GM10248 (cell line): Measurements from ENCODE around the gene PUSL1.

ENCODE experiments used
- CTCF ChIA-PET: fragments of 300-600 bp; sonication (Branson Sonifier 250); formaldehyde crosslinking; extraction: SDS; loops from one replicate; lab custom pipeline; 2021; ENCODE audit warnings: antibody characterized with exemption; lab: Yijun Ruan, JAX
- POLR2A ChIA-PET: fragments of 350-650 bp; sonication (Branson Sonifier 250); formaldehyde crosslinking; extraction: SDS; loops from one replicate; lab custom pipeline; 2020; ENCODE audit warnings: antibody characterized with exemption; lab: Yijun Ruan, JAX
- DNase-seq: peaks from one replicate; pipeline ENCODE4 v3.0.0; 2012; ENCODE audit errors: extremely low spot score
- CTCF ChIP-seq: IDR thresholded peaks from 2 replicates; pipeline ENCODE4 v1.5.1; 2012; ENCODE audit warnings: mild to moderate bottlenecking, low read depth; ENCODE audit errors: extremely low read depth, missing control alignments, control extremely low read depth

PUSL1 gene

DNA sequence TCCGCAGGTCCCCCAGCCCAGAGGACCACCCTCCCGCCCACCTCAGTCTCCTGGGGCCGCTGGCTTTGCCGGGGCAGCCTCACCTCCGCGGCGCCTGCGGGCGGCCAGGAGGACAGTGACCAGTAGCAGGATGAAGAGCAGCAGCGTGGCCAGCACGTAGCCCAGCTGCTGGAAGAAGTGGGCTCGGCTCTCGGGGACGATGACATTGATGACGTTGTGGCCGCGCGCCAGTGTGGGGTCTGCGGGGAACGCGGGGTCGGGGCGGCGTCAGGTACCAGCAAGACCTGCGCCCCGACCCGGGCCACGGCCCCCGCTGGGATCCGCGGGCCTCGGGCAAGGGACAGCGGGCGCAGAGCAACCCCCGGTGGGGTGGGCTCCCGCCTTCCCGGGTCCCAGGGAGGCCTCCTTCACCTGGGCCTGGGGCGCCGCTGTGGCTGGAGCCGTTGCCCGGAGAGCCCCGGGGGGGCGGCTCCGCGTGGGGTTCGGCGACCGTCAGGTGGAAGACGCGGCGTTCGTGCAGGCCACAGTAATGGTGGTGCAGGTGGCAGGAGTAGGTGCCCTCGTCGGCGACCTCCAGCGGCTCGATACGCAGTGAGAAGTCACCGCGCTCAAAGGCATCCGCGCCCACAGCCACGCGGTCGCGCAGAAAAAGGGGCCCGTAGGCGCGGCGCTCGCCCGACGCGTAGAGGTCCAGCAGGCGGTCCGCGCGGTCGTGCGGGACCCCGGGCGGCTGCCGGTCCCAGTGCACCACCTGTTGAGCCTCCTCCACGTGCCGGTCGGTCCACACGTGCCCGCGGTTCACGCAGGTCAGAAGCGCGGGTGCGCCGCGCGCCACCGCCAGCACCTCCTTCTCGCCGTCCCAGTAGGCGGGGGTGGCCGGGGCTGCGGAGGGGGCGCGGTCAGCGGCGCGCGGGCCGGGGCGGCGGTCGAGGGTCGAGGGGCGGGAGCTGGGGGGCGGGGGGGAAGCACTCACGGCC lies 46.2 kb downstream of the PUSL1 start:
- CTCF ChIA-PET, result interaction anchor here (3.1 kb wide), 1 partner anchor 16 kb away, joined by 29 read pairs; no protein-coding TSS in a partner anchor
- POLR2A ChIA-PET, result no interaction called here
- TF ChIP-seq CTCF, result no peak
- no peak for DNase-seq

DNA sequence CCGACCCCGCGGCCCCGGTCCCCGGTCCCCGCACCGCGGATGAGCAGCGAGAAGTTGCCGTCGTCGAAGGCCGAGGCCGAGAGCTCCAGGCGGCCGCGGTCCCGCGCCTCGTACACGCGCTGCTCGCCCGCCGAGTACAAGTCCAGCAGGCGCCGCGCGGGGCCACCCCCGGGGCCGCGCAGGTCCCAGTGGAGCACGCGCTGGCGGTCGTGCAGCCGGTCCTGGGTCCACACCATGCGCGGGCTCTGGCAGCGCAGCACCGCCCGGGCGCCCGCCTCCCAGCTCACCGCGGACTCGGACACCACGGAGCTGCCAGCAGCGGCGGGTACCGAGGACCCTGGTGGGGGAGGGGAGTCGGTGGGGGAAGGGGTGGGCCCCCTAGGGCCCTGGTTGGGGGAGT lies 47.0 kb downstream of the PUSL1 start:
- DNase-seq, result no peak
- no peak for TF ChIP-seq CTCF
- CTCF ChIA-PET, result no interaction called here
- POLR2A ChIA-PET, result no interaction called here

DNA sequence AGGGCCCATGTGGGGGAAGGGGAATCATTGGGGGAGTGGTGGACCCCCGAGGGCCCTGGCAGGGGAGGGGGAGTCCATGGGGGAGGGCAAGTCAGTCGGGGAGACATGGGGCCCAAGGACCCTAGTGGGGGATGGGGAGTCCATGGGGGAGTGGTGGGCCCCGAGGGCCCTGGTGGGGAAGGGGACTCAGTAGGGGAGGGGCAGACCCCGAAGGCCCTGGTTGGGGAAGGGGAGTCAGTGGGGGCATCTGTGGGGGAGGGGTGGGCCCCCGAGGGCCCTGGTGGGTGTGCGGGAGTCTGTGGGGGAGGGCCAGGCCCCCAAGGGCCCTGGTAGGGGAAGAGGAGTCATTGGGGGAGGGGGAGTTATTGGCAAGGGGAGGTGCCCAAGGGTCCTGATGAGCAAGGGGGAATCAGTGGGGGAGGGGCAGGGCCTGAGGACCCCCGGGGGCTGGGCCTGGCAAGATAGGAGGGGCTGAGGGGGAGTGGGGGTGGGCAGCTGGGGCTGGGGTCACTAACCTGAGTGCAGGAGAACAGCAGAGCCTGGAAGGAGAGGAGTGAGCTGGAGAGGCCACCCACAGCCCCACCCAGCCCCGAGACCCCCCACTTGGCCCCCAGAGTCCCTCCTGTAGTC lies 47.9 kb downstream of the PUSL1 start:
- CTCF ChIA-PET, result no interaction called here
- POLR2A ChIA-PET, result no interaction called here
- DNase-seq, result no peak
- no peak for TF ChIP-seq CTCF

DNA sequence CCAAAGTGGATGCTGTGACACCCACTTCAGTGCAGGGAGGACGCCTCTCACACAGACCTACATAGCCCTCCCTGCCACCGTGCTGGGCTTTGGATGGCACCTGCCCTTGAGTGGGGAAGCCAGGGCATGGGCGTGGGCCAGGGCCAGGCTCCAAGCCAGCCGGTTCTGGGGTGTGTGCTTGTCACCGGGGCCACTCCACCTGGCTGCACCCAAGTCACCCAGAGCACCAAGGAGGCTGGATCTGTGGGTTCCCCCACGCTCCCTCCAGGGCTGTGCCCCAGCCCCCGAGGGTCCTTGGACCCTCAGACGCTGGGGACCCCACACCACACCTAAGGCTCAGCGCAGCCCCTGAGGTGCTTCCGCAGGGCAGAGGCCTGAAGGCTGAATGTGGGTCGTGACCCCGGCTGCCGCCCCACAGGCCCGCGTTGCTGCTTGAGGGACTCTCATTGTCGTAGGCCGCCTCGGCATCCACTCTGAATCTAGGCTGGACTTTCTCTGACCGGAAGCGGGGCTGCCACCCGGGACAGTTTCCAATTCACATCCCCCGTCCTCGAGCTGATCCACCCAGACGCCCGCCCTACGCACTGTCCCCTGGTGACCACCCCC lies 48.5 kb downstream of the PUSL1 start:
- CTCF ChIA-PET, result interaction anchor here (1.7 kb wide), 1 partner anchor 15 kb away, joined by 5 read pairs; no protein-coding TSS in a partner anchor
- TF ChIP-seq CTCF, result no peak
- no peak for DNase-seq
- POLR2A ChIA-PET, result no interaction called here

- POLR2A ChIA-PET, result no interaction called here
- CTCF ChIA-PET, result interaction anchor here (0.6 to 1.7 kb wide), 2 partner anchors 14 to 147 kb away, joined by 3 to 5 read pairs; no protein-coding TSS in a partner anchor
Observed at GRCh38 chr1:1357871-1358432, 49.6 kb downstream of the PUSL1 start.

More at GRCh38 chr1:1357871-1358432, 49.6 kb downstream of the PUSL1 start:
- no peak for TF ChIP-seq CTCF
- no peak for DNase-seq
